HG03196 (cell line): ENCODE measurements around the gene PSAP.
"Not testable (repeated sequence)": the region's sequence is repeated elsewhere in the genome, so short reads cannot be mapped to it uniquely, and the experiment has no call there.

ENCODE experiments used
- ATAC-seq: cut with Tn5 transposase; IDR thresholded peaks from one replicate; pipeline ENCODE4 v1.9.1; 2021; ENCODE audit not compliant: unreplicated experiment

PSAP gene

DNA sequence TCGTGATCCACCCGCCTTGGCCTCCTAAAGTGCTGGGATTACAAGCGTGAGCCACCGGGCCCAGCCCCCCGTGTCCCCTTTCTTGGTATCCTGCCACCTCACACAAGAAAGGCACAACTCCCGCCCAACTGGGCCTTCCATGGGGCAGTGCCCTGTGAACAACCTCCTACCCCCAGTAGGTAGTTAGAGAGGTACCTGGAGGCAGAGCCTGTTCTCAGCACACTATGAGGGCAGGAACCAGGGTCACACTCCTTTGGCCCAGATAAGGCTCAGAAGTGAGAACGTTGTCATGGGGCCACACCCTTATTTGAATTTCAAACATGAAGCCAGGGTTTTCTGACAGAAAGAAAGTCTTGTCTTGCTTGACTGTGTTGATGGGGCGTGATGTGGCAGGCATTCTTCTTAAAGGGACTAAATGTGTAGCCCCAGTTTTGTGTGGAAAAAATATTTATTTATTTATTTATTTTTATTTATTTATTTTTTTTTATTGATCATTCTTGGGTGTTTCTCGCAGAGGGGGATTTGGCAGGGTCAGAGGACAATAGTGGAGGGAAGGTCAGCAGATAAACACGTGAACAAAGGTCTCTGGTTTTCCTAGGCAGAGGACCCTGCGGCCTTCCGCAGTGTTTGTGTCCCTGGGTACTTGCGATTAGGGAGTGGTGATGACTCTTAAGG is 23.8 kb upstream of the PSAP start:
- not testable (repeated sequence) for ATAC-seq

DNA sequence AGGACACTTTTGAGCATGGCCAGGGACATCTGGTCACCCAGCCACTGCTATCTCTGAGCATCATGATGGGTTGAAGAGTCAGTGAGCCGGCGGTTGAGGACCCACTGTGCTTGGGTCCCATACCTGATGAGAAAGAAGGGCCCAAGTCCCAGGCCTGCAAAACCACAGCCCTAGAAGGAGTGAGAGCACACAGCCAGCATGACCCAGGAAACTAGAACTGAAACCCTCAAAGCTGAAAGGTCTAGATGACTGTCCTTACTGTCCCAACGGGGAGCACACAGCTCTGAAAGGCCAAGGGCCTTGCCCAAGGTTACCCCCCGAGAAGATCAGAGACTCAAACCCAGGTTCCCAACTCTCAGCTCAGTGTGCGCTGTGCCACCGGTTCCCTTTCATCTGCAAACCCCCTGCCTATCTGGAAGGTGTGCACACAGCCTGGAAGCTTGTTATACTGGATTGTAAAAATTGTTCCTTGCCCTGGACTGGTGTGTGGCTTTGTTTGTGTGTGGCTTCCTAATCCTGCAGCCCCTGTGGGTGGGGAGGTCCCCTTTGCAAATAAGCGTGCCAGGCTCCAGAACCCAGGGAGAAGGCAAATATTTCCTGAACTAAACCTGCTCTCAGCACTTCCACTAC is 22.6 kb upstream of the PSAP start:
- peak; percentile 90 for ATAC-seq

DNA sequence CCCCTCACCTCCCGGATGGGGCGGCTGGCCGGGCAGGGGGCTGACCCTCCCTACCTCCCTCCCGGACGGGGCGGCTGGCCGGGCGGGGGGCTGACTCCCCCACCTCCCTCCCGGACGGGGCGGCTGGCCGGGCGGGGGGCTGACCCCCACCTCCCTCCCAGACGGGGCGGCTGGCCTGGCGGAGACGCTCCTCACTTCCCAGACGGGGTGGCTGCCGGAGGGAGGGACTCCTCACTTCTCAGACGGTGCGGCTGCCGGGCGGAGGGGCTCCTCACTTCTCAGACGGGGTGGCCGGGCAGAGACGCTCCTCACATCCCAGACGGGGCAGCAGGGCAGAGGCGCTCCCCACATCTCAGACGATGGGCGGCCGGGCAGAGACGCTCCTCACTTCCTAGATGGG is 18.6 kb upstream of the PSAP start:
- ATAC-seq: not testable (repeated sequence)

DNA sequence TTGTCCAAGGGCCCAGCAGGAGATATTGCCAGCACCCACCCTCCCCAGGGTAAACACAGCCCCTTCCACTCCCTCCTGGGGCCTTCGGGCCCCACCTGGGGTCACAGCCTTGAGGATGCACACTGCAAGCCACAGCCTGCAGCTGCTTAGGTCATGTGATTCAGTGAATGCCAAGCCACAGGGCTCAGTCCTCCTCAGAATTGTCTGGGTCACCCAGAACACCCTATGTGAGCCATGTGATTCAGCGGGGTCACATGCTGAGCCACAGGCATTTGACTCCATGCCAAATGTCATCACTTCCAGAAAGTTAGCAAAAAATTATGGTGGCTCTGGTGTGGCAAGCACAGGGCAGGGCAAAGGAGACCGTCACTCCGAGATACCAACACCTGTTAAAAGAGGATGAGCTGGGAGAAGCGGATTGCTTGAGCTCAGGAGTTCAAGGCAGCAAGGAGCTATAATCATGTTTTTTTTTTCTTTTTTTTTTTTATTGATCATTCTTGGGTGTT is 17.2 kb upstream of the PSAP start:
- ATAC-seq: no peak

DNA sequence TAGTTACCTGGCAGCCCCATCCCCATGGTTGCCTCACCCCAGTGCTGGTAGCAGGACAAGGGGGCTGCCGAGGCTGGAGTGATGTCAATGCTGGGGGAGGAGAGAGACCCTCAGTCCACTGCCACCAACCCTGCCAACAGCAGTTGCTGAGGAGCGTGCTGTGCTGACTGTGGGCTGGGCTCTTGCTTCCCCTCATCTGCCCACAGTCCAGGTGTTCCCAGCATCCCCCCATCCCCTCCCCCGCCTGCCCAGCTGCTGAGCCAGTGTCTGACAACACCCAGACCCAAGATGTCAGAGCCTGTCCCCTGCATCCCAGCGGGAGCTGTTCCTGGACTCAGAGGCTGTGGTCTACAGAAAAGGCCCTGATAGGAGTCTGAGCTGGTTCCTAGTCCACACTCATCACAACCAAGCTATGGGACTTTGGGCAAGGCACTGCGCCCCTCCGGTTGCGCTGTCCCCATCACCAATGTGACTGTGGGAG is 14.6 kb upstream of the PSAP start:
- no peak for ATAC-seq

DNA sequence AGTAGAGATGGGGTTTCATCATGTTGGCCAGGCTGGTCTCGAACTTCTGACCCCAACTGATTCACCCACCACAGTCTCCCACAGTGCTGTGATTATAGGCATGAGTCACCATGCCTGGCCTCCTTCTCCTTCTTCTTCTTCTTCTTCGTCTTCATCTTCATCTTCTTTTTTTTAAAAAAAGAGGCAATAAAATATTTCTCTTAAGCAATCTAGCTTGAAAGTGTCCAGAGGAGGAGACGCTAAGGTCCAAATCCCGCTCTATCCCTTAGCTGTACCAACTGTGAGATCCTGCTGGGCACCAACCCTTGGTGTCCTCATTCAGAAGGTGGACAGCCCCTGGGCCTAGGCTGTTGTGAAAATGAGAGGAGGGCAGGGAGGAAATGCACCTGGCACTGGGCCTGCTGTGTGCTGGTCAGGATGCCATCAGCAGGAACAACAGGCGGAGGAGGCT is 13.9 kb upstream of the PSAP start:
- no peak for ATAC-seq

DNA sequence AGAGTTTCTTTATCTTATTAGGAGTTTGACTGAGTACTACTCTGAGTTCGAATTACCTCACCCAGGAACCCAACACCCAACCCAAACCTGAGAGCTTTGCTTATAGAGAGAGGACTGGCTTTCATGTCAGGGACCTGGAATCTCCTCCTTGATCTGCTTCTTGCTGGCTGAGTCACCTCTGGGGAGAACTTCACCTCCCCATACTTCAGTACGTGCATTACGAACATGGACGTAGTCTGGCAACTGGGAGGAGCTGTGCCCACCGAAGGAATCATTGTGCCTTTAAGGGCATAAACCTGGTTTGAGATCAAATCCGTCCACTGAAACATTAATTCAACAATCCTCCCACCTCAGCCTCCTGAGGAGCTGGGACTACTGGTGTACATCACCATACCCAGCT is 12.2 kb upstream of the PSAP start:
- ATAC-seq: no peak

DNA sequence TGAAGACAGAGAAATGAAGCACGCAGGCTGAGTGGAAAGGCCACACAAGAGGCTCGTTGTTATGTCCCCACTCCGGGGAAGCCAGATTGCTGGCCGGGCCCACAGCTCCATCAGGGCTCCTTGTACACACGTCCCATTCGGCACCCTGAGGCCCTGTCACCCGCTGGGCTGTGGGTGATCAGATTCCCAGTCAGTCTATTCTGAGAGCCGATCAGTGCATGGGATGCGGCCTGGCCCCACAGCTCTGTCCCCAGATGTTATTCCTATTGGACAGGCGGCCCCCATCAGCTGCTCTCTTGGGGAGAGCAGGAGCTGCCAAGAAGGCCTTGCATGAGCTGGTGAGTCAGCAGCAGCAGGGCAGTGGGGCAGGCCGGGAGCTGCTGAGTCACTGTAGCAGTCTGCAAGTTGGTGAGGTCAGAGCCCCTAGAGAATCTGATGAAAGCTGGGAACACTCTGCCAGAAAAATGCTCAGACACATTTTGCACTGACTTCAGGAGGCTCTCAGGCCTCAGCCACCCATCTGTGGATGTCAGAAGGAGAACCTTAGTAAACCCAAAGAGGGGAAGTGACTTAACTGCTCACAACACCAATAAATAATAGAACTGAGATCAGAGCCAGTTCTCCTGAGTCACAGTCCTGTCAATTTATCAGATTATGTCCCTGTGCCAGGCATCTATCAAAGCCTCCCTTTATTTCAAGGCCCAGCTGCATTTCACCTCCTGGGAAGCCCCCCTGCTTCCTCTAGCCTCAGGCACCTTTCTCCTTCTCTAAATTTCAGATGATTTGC is 9.4 kb upstream of the PSAP start:
- ATAC-seq: peak; percentile 63

DNA sequence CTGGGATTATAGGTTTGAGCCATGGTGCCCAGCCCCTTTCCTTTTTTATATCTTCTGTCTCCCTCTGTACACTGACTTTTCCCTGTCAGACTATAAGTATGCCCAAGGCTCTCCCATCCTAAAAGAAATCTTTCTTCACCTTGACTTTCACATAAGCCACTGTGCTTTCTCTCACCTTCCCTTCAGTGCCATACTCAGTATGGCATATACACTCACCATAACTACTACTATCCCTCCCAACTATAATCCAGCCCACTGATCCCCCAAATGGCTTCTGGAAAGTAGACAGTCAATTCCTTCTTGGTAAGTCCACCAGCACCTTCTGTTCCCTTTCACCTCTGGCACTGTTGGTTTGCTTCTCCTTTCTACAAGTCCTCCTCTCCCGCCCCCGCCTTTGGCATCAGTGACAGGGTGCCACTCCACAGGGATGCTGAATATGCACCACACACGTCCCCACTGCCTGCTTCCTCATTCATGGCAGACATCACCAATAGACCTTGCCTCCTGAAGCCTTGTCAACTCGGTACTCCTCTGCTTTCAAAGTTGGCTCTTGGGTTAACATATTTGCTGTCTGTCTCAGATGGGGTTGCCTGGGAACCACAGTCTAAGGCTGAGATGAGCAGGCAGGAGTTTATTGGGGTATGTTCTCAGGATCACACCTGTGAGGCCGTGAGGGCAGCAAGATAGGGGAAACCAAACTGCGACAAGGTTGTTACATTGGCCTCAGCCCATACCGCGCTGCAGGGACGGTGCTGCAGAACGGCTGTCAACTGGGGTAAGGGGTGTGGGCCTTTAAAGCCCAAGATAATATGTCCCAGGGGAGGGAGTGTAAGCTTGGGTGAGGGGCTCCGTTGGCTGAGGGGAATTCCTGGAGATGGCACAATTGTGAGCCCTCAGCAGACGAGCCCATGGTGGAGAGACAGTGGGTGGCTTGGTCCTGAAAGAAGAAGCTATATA is 7.2 kb upstream of the PSAP start:
- no peak for ATAC-seq

DNA sequence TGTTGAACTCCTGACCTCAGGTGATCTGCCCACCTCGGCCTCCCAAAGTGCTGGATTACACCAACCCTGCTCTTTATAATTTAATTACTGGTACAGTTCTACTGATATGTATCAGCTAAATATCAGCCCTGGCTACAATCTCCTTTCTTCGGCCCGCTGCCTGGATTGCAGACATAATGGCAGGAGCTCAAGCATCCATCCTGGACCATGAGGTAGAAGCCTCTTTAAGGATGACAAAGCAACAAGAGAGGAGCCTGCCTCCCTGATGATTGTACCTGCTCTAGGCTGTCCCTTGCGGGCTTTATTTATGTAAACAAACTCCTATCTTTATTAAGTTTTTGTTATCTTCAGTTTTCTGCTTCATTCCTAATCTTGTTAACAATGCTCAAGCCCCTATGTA is 5.6 kb upstream of the PSAP start:
- ATAC-seq: no peak

DNA sequence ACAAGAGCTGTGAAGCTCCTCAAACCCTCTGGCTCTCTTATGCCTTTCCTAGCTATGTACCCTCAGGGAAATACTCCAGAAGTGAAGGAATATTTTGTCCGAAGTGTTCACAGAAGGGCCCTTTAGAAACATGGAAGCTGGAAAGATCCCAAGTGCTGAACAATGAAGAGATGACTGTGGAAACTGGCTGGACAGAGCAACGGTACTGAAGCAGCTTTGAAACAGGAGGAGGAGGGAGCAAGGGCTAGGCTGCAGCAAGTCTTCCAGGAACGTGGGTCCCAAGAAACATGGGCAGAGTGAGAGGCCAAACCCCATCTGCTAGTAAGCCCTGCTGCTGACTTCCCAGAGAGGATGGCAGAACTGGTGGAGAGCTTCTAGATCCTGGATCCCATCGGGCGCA is 3.0 kb upstream of the PSAP start:
- ATAC-seq: no peak

DNA sequence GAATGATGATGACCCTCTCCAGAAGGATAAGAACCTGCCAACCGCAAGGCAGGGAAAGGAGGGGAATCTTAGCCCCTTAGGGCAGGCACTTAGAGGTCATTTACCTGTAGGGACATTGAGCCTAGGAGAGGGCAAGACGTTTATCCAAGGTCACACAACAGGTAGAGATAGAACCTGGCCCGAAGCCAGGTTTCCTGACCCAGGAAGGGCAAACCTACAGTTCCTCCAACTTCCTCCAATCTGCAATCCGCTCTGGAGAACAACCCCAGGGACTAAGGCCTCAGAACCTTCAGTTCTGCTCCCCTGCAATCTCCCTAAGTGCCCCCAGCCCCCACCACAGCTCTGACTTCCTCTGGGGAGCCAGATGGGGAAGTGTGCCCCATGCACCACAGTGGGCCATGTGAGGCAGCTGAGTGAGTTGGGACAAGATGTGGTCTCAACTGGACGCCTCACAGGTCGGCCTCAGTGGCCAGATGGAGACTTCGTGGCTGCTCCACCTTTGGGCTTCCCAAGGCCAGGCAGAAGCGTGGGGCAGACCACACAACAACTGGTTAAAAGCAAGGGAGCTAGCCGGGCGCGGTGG is 1.4 kb upstream of the PSAP start:
- no peak for ATAC-seq

DNA sequence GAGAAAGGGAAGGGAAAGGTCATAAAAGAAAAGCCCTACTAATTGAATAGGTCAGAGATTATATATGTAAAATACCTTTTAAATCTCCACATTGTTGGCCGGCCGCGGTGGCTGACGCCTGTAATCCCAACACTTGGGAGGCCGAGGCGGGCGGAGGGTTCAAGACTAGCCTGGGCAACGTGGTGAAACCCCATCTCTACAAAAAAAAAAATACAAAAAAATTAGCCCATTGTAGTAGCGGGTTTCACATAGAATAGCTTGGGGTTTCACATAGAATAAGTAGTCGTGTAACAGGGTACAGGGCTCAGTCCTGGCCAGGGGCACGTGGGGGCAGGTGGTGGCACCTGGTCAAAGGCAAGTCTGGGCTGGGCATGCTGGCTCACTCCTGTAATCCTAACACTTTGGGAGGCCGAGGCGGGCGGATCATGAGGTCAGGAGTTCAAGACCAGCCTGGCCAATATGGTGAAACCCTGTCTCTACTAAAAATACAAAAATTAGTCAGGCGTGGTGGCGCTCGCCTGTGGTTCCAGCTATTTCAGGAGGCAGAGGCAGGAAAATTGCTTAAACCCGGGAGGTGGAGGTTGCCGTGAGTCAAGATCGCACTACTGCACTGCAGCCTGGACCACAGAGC is 529 bp upstream of the PSAP start:
- ATAC-seq: peak; percentile 12

DNA sequence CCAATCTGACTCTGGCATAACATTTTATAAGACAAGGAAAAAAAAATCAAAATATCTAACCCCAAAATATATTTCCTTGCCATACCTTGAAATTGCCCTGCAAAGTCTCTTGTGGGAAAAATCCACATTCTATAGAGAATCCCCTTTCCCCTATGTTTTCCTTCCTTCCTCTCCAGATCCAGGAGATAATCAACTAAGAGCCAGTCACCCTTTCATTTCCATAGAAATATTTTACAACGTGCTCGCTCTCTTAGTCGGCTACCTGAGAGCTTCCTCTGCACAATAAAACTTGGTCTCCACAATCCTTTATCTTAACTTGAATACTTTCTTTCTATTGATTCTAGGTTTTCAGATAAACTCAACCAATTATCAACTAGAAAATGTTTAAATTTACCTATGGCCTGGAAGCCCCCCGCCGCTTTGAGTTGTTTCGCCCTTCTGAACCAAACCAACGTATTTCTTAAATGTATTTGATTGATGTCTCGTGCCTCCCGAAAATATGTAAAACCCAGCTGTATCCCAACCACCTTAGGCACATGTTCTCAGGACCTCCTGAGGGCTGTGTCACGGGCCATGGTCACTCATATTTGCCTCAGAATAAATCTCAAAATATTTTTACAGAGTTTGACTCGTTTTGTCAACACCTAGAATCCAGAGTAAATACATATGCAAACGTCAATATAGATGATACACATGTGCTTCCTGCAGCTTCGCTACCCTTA is 869 bp downstream of the PSAP start:
- ATAC-seq: no peak

DNA sequence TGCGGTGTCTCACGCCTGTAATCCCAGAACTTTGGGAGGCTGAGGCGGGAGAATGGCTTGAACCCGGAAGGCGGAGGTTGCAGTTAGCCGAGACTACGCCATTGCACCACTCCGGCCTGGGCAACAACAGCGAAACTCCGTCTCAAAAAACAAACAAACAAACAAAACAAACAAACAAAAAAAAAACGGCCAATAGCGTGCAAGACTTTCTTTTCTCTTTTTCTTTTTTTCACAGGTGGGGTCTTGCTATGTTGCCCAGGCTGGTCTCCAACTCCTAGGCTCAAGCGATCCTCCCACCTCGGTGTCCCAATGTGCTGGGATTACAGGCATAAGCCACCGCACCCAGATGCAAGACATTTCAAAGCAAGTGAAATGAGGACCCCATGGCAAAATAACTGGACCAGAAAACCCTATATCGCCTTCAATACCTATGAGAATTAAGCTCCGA is 1.6 kb downstream of the PSAP start:
- ATAC-seq: no peak

DNA sequence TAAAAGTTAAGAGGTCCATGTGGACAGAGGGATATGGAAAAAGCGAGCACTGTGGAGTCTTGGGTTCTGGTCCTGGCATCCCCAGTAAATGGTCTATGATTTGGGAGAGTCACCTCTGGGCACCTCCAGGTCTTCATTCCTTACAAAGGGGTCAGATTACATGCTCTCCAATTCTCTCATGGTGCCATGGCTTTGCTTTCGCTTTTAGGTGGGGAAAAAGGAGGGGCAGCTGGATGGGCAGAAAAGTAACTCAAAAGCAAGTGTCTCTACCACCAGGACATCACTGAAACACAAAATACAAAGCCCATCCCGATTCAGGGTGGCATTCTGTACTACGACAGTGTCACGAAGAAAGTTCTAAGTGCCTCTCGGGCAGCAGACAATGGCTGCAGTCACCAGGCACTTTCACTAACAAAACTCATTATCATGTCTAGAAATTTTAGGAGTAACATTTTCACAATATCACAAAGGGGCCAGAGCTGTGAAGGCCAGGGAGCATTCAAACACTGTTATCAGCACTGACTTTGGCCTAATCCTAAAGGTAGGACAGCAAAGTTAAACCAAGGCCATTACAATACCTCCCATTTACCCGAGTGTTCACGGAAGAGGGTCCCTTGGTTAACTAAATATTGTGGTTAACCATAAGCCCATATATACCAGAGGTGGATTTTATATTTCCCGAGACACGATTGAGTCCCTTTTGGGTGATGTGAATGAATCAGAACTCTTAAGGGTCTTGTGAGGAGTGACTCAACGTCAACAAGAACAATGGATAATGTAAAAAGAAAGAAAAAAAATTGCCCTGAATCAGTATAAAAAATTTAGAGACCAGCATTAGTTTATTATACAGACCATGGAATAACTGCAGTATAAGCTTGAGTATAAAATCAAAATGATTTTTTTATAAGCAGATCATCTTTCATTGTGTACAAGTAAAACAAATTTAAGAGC is 2.5 kb downstream of the PSAP start:
- ATAC-seq: no peak

DNA sequence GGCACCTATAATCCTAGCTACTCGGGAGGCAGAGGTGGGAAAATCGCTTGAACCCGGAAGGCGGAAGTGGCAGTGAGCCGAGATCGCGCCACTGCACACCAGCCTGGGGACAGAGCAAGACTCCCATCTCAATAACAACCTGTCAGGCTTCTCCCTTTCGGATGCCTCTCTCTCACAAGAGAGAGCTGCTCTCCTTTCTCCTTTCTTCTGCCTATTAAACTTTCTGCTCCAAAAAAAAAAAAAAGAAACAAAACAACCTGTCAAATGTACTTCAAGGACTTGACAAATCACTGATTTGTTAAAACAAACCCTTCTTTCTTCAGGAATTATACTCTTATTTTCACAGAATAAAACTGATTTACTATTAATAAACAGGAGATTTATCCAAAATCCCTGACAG is 3.6 kb downstream of the PSAP start:
- no peak for ATAC-seq

DNA sequence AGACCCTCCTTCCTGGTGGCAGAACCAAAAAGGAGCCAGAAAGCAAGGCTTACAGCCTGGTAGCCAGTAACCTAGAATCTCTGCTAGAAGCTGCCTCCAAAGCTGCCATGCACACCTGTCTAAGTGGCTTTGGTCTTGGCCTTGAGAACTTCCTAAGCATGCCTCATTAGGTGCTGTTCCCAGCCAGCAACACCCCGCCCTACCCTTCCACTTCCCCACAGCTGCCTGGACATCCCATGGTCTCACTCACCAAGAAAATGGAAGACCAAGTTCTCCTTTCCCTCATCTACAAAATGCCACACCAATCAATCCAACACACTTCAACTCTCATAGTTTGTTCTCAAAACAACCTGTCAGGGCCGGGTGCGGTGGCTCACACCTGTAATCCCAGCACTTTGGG is 4.2 kb downstream of the PSAP start:
- ATAC-seq: no peak
